AG04450 (cell line): ENCODE data around the gene CNN3. TPM values are rescaled to one million over a fixed set of nuclear protein-coding genes. Genes with fewer than 3 reads are reported as not detected.
A peak's percentile ranks its signal among the peaks of the same experiment; 100 is the strongest.

Experiments
- CTCF ChIA-PET: fragments of 300-600, 350-600 bp; formaldehyde crosslinking; extraction: SDS; loops from one replicate; lab custom pipeline; 2022; ENCODE audit warnings: antibody characterized with exemption, inconsistent platforms; lab: Charles Lee
- POLR2A ChIA-PET: fragments of 350-600 bp; formaldehyde crosslinking; extraction: SDS; loops from one replicate; lab custom pipeline; 2021; ENCODE audit warnings: antibody characterized with exemption, inconsistent platforms; lab: Yijun Ruan, JAX
- DNase-seq: peaks from one replicate; pipeline ENCODE4 v3.0.0-alpha.2; 2011; ENCODE audit warnings: low read depth, low spot score
- H3K27ac ChIP-seq: one replicate; pipeline ENCODE4 v1.5.1; 2012; ENCODE audit warnings: low read depth, low read length, control low read depth
- H3K27me3 ChIP-seq: one replicate; pipeline ENCODE4 v1.6.0; 2012; ENCODE audit warnings: low read length; ENCODE audit not compliant: control insufficient read depth, insufficient read depth
- H3K4me3 ChIP-seq: 2 replicates; pipeline ENCODE4 v1.5.1; 2011; ENCODE audit warnings: mild to moderate bottlenecking, low read depth, low read length, control low read depth
- H3K9me3 ChIP-seq: 2 replicates; pipeline ENCODE4 v1.5.1; 2012; ENCODE audit warnings: low read length; ENCODE audit not compliant: control insufficient read depth, insufficient read depth
- polyA plus RNA-seq: library from polyadenylated mRNA; depleted of rRNA; stranded (reverse); fragments of >200 nt; gene quantifications from 2 replicates; pipeline ENCODE4 v1.2.3, GENCODE V29; 2011
- TF ChIP-seq, protein P1 (sequence below): IDR thresholded peaks from 2 replicates; pipeline ENCODE4 v1.5.1; 2011; ENCODE audit warnings: low read depth, low read length, control low read depth, inconsistent platforms

Gene CNN3
- polyA plus RNA-seq, 1 experiment, result 438 TPM

DNA sequence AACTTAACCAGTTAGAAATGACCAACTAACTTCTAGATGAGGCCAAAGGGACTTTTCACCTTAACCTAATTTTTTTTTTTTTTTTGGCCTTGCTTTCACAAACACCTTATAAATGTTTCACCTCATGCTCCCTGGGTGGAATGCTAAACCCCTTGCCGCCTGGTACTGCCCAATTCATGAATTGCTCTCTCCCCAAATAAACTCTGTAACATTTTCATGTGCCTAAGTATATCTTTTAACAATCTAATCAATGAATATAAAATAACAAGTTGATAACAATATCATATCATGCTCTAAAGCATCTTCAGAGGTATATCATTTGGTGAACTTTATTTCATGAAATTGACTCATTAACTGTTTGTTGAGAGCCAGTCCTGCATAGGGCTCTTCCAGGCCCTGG is 10.9 kb upstream of the CNN3 start:
- no peaks in the 10 kb centered on the region for H3K9me3 ChIP-seq
- no peak overlapping the region for H3K4me3 ChIP-seq
- no peak overlapping the region for H3K27ac ChIP-seq
- DNase-seq, result no peak
- CTCF ChIA-PET, result no interaction called here
- H3K27me3 ChIP-seq, result no peaks in the 10 kb centered on the region
- POLR2A ChIA-PET, result no interaction called here
- TF ChIP-seq, protein P1, sequence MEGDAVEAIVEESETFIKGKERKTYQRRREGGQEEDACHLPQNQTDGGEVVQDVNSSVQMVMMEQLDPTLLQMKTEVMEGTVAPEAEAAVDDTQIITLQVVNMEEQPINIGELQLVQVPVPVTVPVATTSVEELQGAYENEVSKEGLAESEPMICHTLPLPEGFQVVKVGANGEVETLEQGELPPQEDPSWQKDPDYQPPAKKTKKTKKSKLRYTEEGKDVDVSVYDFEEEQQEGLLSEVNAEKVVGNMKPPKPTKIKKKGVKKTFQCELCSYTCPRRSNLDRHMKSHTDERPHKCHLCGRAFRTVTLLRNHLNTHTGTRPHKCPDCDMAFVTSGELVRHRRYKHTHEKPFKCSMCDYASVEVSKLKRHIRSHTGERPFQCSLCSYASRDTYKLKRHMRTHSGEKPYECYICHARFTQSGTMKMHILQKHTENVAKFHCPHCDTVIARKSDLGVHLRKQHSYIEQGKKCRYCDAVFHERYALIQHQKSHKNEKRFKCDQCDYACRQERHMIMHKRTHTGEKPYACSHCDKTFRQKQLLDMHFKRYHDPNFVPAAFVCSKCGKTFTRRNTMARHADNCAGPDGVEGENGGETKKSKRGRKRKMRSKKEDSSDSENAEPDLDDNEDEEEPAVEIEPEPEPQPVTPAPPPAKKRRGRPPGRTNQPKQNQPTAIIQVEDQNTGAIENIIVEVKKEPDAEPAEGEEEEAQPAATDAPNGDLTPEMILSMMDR, result no peak

DNA sequence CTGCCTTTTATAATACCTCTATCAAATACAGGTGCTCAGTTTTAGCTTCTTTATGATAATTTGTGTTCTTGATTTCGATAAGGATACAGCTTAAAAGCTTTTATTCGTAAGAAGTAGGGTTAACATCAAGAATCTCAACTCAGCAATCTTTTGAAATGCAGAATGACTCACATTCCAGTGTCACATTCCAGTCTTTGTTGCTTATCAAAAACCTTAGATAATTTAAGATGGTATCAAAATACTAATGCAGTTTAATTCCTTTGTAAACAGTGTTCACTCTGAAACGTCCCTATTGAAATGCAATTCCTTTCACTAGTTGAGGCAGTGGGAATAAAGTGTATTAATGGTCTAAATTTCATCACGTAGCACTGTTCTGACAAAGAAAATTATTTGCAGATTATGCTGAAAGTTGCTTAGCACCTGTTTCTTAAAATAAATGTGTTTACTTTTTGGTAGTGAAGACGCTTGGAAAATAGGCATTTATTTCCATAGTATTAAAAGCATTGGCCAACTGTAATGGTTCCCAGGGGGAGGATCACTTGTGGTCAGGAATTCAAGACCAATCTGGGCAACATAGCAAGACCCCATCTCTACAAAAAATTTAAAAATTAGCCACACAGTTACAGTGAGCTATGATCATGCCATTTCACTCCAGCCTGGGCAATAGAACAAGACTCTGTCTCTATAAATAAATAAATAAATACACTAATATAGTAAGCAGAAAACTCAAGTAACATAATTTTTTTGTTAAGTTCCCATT is 10.1 kb upstream of the CNN3 start:
- POLR2A ChIA-PET, result interaction anchor here (1.6 kb wide), 1 partner anchor 9 kb away, joined by 4 read pairs; the partner anchor contains the start of gene CNN3
- CTCF ChIA-PET, result no interaction called here

GRCh38 chr1:94935476-94935875 is 8.6 kb upstream of the CNN3 start:
- Histone ChIP-seq H3K9me3 (no peaks in the 10 kb centered on the region), H3K27ac (peak overlapping the region; percentile 11), H3K27me3 (no peaks in the 10 kb centered on the region), H3K4me3 (no peak overlapping the region)
- DNase-seq, result no peak
- POLR2A ChIA-PET, result interaction anchor here (1.6 kb wide), 1 partner anchor 8 kb away, joined by 4 read pairs; the partner anchor contains the start of gene CNN3
- TF ChIP-seq, protein P1, result no peak
- CTCF ChIA-PET, result interaction anchor here (0.6 to 1.1 kb wide), 3 partner anchors 55 to 106 kb away, joined by 3 to 5 read pairs (median 3); no protein-coding TSS in a partner anchor

More for the DNA sequence above, 10.1 kb upstream of the CNN3 start:
- Histone ChIP-seq H3K4me3 (no peak overlapping the region), H3K27ac (no peak overlapping the region), H3K9me3 (no peaks in the 10 kb centered on the region), H3K27me3 (no peaks in the 10 kb centered on the region)
- TF ChIP-seq, protein P1, result no peak
- DNase-seq, result no peak

- Histone ChIP-seq H3K9me3 (no peaks in the 10 kb centered on the region), H3K4me3 (no peak overlapping the region), H3K27me3 (no peaks in the 10 kb centered on the region), H3K27ac (no peak overlapping the region)
- TF ChIP-seq, protein P1, result no peak
- no peak for DNase-seq
- POLR2A ChIA-PET, result interaction anchor here (1.6 kb wide), 1 partner anchor 7 kb away, joined by 4 read pairs; the partner anchor contains the start of gene CNN3
- CTCF ChIA-PET, result interaction anchor here (0.6 to 1.1 kb wide), 3 partner anchors 54 to 107 kb away, joined by 3 to 5 read pairs (median 3); no protein-coding TSS in a partner anchor
These were observed 8.1 kb upstream of the CNN3 start for GRCh38 chr1:94935034-94935433.

DNA sequence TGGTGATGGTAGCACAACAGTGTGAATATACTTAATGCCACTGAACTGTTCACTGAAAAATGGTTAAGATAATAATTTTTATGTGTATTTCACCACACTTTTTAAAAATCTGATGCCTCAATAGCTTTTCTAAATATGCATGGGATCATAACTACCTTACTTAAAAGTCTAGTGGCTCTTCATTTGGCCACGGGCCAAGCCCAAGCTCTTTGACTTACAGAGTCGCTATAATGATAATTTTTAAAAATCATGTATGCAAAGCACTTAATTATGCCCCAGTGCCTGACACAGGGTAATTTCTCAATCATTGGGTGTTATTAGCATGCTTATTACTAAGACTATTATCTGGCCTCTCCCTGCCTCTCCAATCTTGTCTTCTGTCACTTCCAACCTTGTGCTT is 7.6 kb upstream of the CNN3 start:
- ChIA-PET CTCF (interaction anchor here (0.6 to 1.1 kb wide), 2 partner anchors 80 to 81 kb away, joined by 3 to 5 read pairs; no protein-coding TSS in a partner anchor), POLR2A (no interaction called here)
- no peak overlapping the region for H3K4me3 ChIP-seq
- no peak for DNase-seq
- H3K27ac ChIP-seq, result no peak overlapping the region
- TF ChIP-seq, protein P1, result no peak
- H3K27me3 ChIP-seq, result no peaks in the 10 kb centered on the region
- no peaks in the 10 kb centered on the region for H3K9me3 ChIP-seq
